NCI-H128 (cell line): ENCODE measurements around the gene TERT.

Experiments used
- DNase-seq: peaks from one replicate; lab custom pipeline; 2025; ENCODE audit not compliant: unreplicated experiment; lab: John Stamatoyannopoulos, UW

Gene TERT

DNA sequence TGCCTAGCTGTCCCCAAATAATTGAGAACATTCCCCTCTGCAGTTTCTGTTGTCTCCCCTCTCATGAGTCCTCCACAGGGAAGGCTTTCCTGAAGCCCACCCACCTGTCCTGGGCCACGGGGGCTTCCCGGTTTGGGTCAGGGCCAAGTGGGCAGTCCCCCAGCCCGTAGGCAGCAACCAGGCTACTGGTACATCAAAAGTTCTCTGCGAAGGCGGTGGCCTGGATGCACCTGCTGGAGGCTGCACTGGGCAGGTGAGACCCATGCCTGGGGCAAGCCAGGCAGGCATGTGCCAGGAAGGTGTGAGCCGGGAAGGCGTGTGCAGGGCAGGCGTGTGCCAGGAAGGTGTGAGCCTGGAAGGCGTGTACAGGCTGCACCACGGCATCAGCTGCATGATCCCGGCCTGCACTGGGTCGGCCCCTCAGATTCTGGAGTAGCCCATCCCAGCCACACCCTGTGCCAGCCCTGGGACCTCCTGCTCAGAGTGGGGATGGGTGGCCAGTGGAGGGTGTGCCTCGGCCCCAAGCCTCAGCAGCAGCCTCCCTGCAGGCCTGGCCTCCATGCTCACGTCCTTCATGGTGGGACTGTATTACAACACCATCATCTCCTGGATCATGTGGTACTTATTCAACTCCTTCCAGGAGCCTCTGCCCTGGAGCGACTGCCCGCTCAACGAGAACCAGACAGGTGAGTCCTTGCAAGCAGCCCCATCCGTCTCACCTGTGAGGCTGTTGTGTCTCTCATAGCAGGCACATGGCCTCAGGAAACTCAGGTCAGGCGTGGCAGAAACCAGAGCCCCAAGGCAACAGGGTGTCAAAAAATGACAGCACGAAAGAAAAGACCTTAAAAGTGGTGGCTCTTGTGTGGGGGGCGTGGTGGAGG is 84.7 kb downstream of the TERT start:
- no peak for DNase-seq

DNA sequence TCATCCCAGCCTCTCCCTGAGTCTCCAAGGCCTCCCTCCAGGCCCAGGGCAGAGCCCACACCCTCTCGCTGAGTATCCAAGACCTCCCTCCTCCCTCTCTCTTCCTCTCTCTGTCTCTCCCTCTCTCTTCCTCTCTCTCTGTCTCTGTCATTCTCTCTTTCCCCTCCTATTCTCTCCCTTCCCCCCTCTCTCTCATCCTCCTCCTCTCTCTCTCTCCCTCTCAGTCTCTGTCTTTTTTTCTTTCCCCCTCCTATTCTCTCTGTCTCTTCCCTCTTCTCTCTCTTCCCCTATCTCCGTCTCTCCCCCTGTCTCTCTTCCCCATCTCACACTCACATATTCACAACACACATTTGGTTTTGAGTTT is 85.4 kb downstream of the TERT start:
- DNase-seq, result no peak

DNA sequence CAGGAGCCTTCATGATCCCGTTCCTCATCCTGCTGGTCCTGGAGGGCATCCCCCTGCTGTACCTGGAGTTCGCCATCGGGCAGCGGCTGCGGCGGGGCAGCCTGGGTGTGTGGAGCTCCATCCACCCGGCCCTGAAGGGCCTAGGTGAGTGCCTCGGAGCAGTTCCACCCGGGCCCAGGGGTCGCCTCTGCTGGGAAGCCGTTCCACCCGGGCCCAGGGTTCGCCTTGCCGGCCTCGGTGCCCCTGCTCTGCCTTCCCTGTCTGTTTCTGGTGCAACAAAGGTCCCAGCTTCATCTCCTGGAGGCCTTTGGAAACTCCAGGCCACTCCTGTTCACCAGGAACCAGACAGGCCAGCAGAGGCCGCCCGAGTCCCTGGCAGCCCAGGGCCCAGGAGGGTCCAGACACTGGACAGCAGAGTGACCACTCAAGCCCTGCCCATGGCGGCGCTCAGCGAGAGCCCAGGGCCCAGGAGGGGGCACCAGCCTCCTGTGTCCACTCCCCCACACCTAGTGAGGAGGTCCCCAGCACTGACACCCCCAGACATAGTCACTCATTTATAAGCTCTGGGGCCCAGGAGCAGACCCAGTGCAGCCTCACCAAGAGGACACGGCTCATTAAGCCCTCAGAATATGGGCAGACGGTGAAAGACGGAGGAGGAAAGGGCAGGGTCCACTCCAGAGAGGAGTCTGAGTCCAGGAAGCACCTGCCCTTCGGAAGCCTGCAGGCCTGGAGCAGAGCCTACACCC is 86.0 kb downstream of the TERT start:
- DNase-seq, result no peak

DNA sequence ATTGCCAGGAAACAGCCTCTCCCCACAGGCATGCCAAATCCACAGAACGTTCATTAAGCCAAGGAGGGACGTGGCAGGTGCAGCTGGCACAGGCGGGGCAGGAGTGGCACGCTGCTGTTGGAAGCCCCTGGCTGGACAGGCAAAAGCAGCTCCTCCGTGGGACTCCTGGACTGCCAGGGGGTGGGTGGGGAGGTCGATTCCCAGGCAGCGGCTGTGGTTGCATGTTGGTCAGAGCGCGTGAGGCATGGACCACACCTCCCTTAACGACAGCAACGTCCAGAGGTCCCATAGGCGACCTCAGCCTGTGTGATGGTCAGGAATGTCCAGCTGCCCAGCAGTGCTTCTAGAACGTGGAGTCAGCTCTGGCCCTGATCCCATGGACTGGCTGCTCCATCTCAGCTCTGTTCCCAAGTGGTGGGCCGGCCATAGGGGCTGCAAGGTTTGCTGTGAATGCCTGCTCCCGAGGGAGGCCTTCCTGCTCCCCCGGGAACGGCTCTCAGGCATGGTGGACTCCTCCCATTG is 86.6 kb downstream of the TERT start:
- DNase-seq, result no peak

DNA sequence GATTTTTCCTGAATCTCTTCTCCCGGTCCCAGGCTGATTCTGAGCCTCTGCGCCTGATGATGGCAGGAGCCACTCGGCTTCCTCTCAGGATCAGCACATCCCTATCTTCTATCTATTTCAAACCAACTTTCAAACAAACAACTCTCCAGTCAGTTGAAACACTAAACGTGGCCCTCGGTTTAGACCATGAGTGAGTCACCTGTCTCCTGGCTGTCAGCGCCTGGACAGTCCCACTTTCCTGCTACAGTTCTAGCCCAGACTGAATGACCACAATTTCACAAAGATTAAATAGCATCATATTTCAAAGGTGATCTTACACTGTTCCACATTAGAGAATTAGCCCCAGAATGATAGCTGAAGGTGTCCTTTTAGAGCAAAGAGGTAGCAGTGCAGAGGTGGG is 87.3 kb downstream of the TERT start:
- no peak for DNase-seq

DNA sequence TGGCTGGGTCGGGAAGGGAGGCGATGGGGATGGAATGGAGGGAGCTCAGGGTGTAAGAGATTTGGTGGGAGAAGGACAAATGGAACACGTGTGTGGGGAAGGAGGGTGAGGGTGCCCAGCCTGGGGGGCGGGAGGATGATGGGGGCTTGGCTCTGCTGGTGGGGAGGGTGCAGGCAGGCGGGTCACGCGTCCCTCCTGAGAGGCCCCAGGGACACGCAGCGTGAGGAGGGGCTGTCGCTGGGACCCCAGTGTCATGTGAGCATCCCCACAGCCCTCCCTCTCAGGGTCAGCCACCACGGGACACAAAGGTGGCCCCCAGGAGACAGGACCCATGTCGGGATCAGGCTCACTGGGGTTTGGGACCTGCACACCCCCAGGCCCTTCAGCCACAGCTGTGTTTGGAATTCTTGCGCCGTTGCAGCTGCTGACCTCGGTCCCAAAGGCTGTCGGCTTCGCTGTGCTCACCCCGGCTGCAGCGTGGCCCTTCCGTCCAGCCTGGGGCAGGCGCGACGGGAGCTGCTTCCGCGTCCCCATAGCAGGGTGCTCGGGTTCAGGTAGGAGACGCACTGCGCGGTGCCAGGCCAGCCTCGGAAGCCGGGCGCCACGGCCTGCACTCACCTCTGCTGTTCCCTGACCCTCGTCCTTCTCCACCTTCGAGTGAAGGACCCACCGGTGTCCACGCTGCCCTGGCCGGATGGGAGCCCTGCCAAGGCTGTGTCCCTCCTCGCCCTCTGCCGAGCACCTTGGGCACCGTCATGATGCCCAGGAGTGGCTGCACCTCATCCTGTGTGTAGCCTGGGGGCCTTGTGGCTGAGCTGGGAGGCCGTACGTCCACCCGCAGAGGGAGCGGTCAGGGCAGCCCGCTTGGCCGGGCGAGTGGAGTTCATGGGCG is 88.1 kb downstream of the TERT start:
- no peak for DNase-seq

DNA sequence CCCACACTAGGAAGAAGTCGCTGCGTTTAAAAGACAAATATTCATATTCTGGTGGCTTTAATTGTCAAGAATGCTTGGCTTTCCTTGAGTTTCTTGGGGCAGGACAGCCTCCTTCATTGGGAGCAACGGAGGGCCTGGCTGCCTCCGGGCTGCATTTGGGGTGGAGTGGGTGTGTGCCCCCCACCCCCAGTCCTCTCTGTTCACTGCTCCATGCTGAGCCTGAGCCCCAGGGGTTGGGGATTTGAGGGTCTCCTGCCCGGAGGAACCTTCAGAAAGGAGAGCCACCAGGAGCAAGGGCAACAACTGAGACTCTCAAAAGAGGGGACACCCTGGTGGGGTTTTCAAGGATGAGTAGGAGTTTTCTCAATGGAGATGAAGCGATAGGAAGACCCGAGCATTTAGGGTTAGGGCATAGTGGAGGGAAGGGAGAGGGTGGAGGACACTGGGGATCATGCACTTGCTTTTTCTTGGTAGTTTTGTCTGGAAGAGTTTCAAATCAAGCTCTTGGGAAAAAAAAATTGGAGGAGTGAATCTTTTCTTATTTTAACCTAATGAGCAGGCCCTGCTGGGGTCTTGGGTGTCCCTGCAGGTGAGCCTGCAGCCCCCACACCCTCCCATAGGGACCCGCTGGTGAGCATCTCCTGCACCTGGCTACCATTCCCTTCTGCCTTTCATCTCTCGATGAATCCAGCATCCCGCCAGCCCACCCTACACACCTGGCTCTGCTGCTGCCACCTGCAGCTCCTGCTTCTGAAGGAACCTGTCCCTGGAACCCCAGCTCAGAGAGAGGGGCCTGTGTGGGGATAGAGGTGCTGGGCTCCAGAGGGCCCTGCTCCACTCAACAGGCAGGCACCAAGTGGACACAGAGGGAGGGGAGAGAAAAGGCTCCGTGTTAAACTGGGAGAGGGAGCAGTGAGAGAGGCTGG is 89.3 kb downstream of the TERT start:
- DNase-seq, result no peak

DNA sequence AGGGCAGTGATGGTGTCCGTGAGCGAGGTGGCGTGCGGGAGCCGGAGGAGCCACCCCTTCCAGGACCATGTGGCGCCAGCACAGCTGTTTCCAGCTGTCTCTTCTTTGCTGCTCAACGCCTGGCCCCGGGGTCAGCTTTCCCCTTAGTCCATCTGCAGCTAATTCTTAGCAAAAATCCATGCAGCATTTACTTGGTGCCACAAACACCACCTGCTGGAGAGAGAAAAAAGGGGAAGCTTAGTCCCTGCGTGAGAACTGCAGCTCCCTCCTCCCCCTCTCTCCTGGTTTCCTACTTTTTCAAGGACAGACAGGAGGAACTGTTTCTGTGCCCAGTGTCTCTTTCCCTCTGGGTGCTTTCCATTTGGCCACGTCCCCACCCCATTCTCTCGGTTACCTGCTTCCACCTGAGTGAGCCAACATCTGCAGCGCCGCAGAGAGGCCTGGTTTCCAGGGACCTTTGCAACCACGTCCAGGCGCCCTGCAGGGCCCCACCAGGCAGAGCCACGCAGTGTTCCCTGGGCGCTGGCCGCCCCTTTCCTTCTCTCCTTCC is 90.1 kb downstream of the TERT start:
- DNase-seq, result no peak

DNA sequence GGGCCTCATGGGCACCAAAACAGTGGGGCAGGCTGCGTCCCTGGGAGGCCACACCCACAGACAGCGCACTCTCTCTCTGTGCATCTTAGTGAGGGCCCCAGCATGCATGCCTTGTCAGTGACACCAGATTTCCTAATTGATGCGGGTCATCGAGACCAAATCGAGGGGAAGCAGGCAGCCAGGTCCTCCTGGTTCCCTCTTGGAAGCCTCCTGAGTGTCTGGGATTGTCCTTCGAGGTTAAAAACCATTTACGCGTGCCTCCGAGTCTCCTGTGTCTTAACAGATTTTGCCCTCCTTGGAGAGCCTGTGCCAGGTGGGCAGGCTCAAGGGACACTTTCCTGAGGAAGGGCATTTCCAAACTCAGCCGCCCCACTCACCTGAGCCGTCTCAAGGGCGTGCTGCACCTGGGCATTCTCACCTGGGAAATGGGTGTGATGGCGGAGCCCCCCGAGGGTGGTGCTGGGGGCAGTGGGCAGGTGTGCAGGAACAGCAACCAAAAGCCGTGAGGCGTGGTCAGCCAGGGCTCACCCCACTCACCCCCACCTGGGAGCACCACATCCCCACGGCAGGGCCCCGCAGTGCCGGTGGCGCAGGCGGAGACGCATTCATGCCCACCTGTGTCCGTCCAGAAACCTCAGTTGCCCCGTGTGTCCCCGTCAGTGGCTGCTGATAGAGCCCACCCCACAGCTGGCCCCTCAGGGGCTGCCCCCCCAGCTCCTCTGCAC is 90.7 kb downstream of the TERT start:
- DNase-seq, result no peak

DNA sequence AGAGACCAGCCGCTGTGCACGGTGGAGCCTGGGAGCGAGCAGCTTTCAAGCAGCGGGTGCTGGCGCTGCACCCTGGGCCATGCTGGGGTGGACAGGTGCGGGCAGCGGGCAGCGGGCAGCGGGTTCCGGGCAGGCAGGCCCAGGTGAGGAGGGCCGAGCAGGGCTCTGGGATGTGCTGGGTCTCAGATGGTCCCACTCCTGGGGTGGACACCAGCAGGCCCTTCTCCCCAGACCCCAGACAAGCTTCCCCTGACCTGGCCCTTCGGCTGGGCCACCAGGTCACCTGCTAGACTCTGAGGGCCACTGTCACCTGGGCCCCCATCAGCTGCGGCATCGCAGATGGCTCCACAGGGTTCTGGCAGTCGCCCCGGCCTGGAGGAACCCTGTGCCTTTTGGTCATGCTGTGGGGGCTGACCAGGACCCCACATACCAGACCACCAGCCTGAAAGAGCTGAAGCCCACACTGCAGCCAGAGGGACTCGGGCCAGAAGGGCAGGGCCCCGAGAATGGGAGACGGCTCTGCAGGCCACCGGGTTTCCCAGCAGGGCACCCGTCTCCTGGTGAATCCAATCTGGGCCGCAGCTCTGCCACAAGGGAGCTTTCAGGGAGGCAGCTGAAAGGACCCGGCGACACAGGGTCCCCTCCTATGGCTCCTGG is 91.4 kb downstream of the TERT start:
- no peak for DNase-seq
